ENCODE measurements around the gene FCAMR. TPM values are rescaled to one million over a fixed set of nuclear protein-coding genes. Genes with fewer than 3 reads are reported as not detected.

Gene FCAMR
- total RNA-seq, 1 donor from 2014 or later, result not detected

GRCh38 chr1:207001492-207002245 is 31.4 kb upstream of the FCAMR start:
- no peak overlapping the region for H3K27ac Mint-ChIP-seq (ENCODE audit: unreplicated experiment)
- TF ChIP-seq CTCF (IDR thresholded peaks at IDR 0.05; ENCODE audit: unreplicated experiment), result no peak
- no peak overlapping the region for H3K4me3 Mint-ChIP-seq (ENCODE audit: unreplicated experiment)
- H3K36me3 Mint-ChIP-seq (ENCODE audit: low read depth, unreplicated experiment), result no peaks in the 10 kb centered on the region
- no peak for DNase-seq (ENCODE audit: low spot score)
- peaks cover 4% of the 10 kb centered on the region for H3K4me1 Mint-ChIP-seq (ENCODE audit: unreplicated experiment)
- no peaks in the 10 kb centered on the region for H3K27me3 Mint-ChIP-seq (ENCODE audit: unreplicated experiment)
- no peaks in the 10 kb centered on the region for H3K9me3 Mint-ChIP-seq (ENCODE audit: unreplicated experiment)

GRCh38 chr1:207000651-207001291 is 30.5 kb upstream of the FCAMR start:
- no peak overlapping the region for H3K27ac Mint-ChIP-seq (ENCODE audit: unreplicated experiment)
- H3K4me3 Mint-ChIP-seq (ENCODE audit: unreplicated experiment), result no peak overlapping the region
- peaks cover 4% of the 10 kb centered on the region for H3K4me1 Mint-ChIP-seq (ENCODE audit: unreplicated experiment)
- H3K36me3 Mint-ChIP-seq (ENCODE audit: low read depth, unreplicated experiment), result no peaks in the 10 kb centered on the region
- H3K9me3 Mint-ChIP-seq (ENCODE audit: unreplicated experiment), result no peaks in the 10 kb centered on the region
- no peak for DNase-seq (ENCODE audit: low spot score)
- no peaks in the 10 kb centered on the region for H3K27me3 Mint-ChIP-seq (ENCODE audit: unreplicated experiment)
- no peak for TF ChIP-seq CTCF (IDR thresholded peaks at IDR 0.05; ENCODE audit: unreplicated experiment)

- H3K36me3 Mint-ChIP-seq (ENCODE audit: low read depth, unreplicated experiment), result no peaks in the 10 kb centered on the region
These were observed 28.6 kb upstream of the FCAMR start for GRCh38 chr1:206998816-206999215.

GRCh38 chr1:206992790-206993189 is 22.5 kb upstream of the FCAMR start:
- H3K27ac Mint-ChIP-seq (ENCODE audit: unreplicated experiment), result no peak overlapping the region
- no peaks in the 10 kb centered on the region for H3K9me3 Mint-ChIP-seq (ENCODE audit: unreplicated experiment)
- H3K36me3 Mint-ChIP-seq (ENCODE audit: low read depth, unreplicated experiment), result no peaks in the 10 kb centered on the region
- no peaks in the 10 kb centered on the region for H3K4me1 Mint-ChIP-seq (ENCODE audit: unreplicated experiment)
- no peaks in the 10 kb centered on the region for H3K27me3 Mint-ChIP-seq (ENCODE audit: unreplicated experiment)
- TF ChIP-seq CTCF (IDR thresholded peaks at IDR 0.05; ENCODE audit: unreplicated experiment), result no peak
- DNase-seq (ENCODE audit: low spot score), result no peak
- H3K4me3 Mint-ChIP-seq (ENCODE audit: unreplicated experiment), result no peak overlapping the region

More at GRCh38 chr1:206998816-206999215, 28.6 kb upstream of the FCAMR start:
- no peak for TF ChIP-seq CTCF (IDR thresholded peaks at IDR 0.05; ENCODE audit: unreplicated experiment)
- H3K27me3 Mint-ChIP-seq (ENCODE audit: unreplicated experiment), result no peaks in the 10 kb centered on the region
- no peak for DNase-seq (ENCODE audit: low spot score)
- H3K27ac Mint-ChIP-seq (ENCODE audit: unreplicated experiment), result no peak overlapping the region
- H3K4me1 Mint-ChIP-seq (ENCODE audit: unreplicated experiment), result no peaks in the 10 kb centered on the region
- no peak overlapping the region for H3K4me3 Mint-ChIP-seq (ENCODE audit: unreplicated experiment)
- H3K9me3 Mint-ChIP-seq (ENCODE audit: unreplicated experiment), result no peaks in the 10 kb centered on the region

DNA sequence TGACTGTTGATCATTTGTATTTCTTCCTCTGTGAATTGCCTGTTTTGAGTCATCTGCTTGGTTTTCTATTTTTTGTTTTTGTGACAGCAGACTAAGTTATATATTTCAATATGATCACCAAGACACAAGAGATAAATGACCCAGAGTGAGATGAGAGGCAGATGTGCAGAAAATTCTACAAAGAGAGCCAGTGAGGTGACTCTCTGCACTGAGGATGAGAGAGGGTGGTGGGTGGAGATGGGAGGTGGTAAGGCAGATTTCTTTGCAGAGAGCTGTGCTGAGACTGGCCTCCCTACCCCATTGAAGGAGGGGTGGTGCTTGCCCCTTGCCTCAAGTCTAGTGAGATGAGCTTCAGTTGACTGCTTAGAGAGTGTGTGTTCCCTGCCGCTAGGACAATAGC is 17.6 kb upstream of the FCAMR start:
- no peak overlapping the region for H3K27ac Mint-ChIP-seq (ENCODE audit: unreplicated experiment)
- no peaks in the 10 kb centered on the region for H3K4me1 Mint-ChIP-seq (ENCODE audit: unreplicated experiment)
- H3K27me3 Mint-ChIP-seq (ENCODE audit: unreplicated experiment), result no peaks in the 10 kb centered on the region
- no peaks in the 10 kb centered on the region for H3K9me3 Mint-ChIP-seq (ENCODE audit: unreplicated experiment)
- H3K36me3 Mint-ChIP-seq (ENCODE audit: low read depth, unreplicated experiment), result no peaks in the 10 kb centered on the region
- TF ChIP-seq CTCF (IDR thresholded peaks at IDR 0.05; ENCODE audit: unreplicated experiment), result no peak
- H3K4me3 Mint-ChIP-seq (ENCODE audit: unreplicated experiment), result no peak overlapping the region
- no peak for DNase-seq (ENCODE audit: low spot score)
